GM18909 (cell line): ENCODE measurements around the gene SYDE2.
A peak's percentile ranks its signal among the peaks of the same experiment; 100 is the strongest.
"Not testable (repeated sequence)": the region's sequence is repeated elsewhere in the genome, so short reads cannot be mapped to it uniquely, and the experiment has no call there.

Experiments used
- ATAC-seq: cut with Tn5 transposase; IDR thresholded peaks from one replicate; pipeline ENCODE4 v1.9.1; 2021; ENCODE audit warnings: mild to moderate bottlenecking; ENCODE audit not compliant: unreplicated experiment, poor library complexity

Gene SYDE2

DNA sequence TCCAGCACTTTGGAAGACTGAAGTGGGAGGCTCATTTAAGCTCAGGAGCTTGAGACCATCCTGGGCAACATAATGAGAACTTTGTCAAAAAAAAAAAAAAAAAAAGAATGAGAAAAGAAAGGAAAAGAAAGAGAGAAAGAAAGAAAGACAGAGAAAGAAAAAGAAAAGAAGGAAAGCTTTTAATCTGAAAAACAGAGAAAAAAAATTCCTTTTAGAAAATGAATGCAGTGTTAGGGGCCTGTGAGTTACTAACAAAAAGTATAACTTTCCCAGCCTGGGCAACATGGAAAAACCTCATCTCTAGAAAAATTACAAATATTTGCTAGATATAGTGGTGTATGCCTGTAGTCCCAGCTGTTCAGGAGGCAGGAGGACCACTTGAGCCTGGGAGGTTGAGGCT, 15.9 kb upstream of the SYDE2 start:
- ATAC-seq, result no peak

DNA sequence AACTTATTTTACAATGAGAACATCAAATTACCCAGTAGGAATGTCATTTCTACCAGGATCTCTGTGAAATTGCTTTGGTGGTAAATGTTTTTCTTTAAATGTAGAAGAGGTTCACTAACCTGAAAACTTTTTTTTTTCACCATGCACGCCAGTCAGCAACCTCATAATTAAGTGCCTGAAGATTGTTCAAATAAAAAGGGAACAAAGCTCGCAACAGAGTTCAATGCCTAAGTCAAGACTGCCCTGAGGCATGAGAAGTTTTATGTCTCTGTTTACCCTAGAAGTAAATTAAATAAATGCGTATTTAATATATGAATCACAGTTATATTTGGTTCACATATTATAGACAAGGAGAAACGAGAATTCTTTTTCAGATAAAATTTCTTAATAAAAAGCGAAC, 13.8 kb upstream of the SYDE2 start:
- ATAC-seq, result no peak

DNA sequence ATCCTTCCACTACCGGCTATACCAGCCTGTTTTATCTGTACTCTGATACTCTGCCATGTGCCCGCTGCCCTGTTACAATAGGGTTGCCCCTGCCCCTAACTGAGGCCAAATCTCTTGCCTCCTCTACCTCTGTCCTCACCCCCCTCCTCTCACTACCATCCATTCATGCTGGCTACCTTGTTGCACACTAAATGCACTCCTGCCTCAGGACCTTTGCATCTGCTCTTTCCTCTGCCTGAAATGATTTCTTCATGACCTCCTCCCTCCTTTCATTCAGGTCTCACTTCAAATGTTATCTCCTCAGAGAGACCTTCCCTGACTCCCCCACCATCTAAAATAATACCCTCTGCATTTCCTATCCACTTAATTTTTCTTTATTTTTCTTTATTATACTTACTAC, 7.7 kb upstream of the SYDE2 start:
- ATAC-seq, result no peak

DNA sequence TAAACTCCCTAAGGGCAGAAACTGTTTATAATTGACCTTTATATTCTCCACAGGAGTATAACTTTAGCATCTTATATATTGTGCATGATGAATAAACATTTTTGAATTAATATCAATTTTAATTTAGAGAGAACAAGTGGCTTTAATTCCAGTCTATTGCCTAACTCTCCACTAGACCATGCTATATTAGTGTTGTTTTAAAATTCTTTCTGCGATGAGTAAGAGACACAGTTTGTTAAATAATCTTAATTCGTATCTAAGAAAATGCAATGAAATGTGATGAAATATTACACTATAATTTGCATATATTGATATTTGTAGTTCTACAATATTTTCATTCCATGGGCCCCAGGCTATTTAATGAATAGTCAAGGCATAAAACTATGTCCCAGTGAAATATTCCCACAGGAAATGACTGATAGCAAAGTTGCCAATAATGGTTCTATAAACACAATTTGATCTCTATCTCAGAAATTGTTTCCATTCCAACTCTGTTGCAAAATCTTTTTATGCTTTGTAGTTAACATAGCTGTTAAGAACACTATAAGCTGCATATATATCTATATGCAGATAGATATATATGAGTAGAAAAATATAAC, 2.9 kb upstream of the SYDE2 start:
- ATAC-seq, result no peak

- ATAC-seq, result no peak
These were observed 2.0 kb upstream of the SYDE2 start for GRCh38 chr1:85202864-85203255.

DNA sequence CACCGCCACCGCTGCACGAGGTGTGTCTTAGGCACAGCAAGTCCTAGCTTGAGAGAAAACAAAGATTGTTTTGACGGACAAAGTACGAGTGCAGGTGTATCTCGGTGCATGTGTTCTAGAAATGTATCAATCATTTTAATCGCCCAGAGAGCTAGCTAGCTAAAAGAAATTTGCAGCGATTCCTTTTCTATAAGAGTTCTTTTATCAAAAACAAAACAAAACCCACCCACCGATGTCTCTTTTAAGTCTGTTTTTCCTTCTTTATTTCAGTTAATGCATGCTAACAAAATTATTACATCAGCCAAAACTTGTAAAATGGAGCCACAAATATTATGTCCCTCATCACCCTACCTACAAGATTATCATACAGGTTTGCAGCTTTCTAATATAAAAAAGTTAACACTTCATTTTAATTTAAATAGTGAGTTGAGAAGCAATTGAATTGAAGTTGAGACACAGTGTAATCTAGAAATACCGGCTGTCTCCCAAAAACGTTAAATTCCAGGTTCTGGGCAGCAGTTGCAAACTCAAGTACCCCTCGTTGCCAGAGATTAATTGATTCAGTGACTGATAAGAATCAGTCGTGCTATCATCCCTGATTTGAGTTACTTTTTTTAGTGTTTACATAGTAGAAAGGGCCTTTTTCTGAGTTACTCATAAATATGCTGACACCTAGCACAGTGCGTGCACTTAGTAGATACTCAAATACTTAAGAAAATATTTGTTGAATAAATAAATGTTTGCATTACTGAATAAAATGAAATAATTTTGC, 1.5 kb upstream of the SYDE2 start:
- ATAC-seq, result no peak

GRCh38 chr1:85201340-85202091, 700 bp upstream of the SYDE2 start:
- ATAC-seq, result peak; percentile 57

- ATAC-seq, result peak; percentile 29
These were observed 951 bp downstream of the SYDE2 start for GRCh38 chr1:85199667-85200462.

DNA sequence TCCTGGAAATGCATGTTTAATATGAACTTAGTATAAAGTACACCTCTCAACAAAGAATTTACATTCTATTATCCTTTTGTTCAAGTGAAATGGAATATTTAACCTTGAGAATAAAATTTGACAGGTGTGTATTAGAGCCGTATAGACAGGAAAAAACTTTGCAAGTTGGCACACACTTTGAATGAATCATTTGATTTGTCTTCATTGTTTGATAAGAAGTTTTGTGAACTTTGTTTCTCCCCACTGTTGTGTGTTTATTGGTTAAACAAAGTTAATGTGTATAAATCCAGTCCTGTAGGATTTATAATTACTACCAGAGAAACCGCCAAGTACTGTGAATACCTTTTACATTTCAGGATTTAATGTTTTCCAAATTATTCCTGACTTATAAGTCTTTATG, 2.0 kb downstream of the SYDE2 start:
- ATAC-seq, result no peak

- ATAC-seq, result no peak
These were observed 4.5 kb downstream of the SYDE2 start for GRCh38 chr1:85196358-85196757.

DNA sequence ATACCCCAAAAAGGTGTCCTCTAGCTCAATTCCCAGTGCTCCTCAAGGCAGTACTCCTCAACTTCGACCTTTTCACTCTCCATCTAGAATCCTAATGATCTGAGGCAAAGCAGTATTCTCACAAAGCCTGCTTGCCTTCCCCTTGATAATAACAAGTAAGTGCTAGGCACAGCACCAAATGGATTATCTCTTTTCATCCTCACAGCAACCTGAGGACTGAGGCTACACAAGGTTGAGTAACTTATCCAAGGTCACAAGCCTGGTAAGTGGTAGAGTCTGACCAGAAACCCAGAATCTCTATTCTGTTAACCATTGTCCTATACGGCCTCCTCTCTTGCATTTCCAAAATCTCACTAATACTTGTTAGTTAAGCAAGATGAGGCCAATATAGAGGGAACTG, 5.1 kb downstream of the SYDE2 start:
- no peak for ATAC-seq

DNA sequence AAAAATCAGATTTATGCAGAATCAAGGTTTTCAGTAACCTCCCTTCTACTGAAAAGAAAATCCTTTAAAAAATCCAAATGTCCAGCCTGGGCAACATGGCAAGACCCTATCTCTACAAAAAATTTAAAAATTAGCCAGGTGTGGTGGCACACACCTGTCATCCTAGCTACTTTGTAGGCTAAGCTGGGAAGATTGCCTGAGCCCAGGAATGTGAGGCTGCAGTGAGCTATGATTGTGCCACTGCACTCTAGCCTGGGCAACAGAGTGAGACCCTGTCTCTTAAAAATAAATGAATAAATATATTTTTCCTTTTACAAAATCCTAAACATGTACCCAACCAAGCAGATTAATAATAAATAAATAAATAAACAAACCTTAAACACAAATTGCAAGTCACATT, 8.7 kb downstream of the SYDE2 start:
- ATAC-seq, result not testable (repeated sequence)

- no peak for ATAC-seq
These were observed 11.7 kb downstream of the SYDE2 start for GRCh38 chr1:85189120-85189519.

DNA sequence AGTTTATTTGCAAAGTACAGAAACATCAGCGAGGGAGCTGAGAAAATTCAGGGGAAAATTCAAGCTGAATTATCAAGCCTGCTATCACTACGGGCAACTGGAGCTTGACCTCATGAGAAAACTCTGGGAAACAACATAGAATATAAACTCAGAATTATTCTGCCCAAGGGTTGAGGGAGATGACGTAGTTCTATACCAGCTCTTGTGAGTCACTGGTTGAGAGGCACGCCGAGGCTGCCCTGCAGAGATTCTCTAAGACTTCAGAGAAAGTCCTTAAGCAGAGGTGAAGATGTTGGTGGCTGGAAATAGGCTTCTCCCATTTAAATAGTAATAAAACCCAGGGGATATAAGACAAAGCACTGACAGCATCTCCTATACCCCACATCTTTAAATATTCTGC, 12.3 kb downstream of the SYDE2 start:
- ATAC-seq, result no peak

GRCh38 chr1:85187021-85187420, 13.8 kb downstream of the SYDE2 start:
- ATAC-seq, result not testable (repeated sequence)

DNA sequence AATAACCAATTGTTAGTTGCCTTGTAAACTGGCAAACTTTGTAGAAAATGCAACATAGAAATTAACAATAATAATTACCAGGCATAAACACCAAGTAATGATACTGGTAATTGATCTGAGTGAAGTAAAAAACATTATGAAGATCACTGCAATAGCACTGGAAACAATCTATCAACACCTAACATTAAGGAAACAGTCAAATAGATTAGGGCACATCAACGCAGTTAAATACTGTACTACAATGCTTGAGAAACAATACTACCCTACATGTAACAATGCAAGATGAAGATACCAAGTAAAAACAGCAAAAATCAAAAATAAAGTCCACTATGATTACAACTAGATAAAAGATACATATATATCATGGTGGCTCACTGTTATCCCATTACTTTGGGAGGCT, 16.6 kb downstream of the SYDE2 start:
- ATAC-seq, result no peak

- ATAC-seq, result no peak
These were observed 18.1 kb downstream of the SYDE2 start for GRCh38 chr1:85182700-85183099.

- no peak for ATAC-seq
These were observed 19.9 kb downstream of the SYDE2 start for GRCh38 chr1:85180869-85181268.

- no peak for ATAC-seq
These were observed 21.3 kb downstream of the SYDE2 start for GRCh38 chr1:85179522-85179921.

DNA sequence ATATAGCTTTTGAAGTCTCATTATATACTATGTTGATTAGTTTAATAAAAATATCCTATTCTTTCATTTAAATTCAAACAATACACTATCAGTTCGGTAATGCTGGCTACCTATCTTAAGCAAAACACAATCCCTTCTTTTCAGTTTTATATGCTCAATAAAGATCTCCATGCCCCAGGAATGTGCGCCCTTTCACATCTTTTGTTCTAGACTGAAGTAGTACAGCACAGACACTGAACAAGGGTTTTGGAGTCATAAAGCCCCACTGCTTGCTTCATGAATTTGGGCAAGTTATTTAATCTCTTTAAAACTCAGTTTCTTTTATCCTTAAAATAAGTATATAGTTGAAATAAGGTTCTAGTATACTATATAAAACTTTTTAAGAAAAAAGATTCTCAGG, 22.4 kb downstream of the SYDE2 start:
- ATAC-seq, result no peak

DNA sequence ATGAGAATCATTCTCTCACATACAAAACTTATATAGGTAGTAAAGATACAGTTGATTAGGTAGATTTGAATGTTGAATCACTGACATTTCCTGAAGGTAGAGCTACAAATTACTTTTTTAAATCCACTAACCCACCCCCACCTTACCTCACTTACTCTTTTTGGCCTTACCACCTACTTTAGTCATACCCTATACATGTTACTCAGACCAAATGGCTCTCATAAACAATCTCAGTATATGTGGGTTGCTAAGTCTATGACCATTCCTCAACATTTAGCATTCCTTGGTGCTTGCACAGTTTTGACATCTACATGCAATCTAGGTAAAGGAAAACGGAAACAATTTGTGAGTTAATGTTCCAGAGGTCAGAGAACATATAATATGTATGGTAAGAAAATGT, 26.3 kb downstream of the SYDE2 start:
- no peak for ATAC-seq
